Measurements from ENCODE around the gene BCKDHA. TPM values are rescaled to one million over a fixed set of nuclear protein-coding genes. Genes with fewer than 3 reads are reported as not detected.
A peak's percentile ranks its signal among the peaks of the same experiment; 100 is the strongest.
"Not testable (repeated sequence)": the region's sequence is repeated elsewhere in the genome, so short reads cannot be mapped to it uniquely, and the experiment has no call there.

The BCKDHA gene
- total RNA-seq, 4 donors from 2014 or later: 80.8 to 115 (median 84.1) TPM

- intact Hi-C loops (cut with DNase I; ENCODE audit: low total_unique reads) (no loop called here), in situ Hi-C loops (cut with MboI; ENCODE audit: low sequenced_read_pairs in 4 of 4) (no loop called here)
- peaks cover 33 to 48% of the 10 kb centered on the region in 2 donors for H3K4me1 ChIP-seq
- peak overlapping the region in 2 of 4 donors; percentile 35 to 46 for H3K27ac ChIP-seq
- H3K36me3 ChIP-seq: peaks cover 0 to 4% of the 10 kb centered on the region in 2 donors
- DNase-seq (no peak), ATAC-seq (no peak)
- H3K4me3 ChIP-seq: no peak overlapping the region
- no peak for TF ChIP-seq POLR2A (IDR thresholded peaks at IDR 0.05)
- no peak for TF ChIP-seq CTCF (IDR thresholded peaks at IDR 0.05 in 4 of 5, conservative IDR thresholded peaks at IDR 0.05 in 1 of 5)
- no peaks in the 10 kb centered on the region for H3K27me3 ChIP-seq
- no peaks in the 10 kb centered on the region for H3K9me3 ChIP-seq
Observed at GRCh38 chr19:41405776-41406175, 8.2 kb downstream of the BCKDHA start.

- intact Hi-C loops (cut with DNase I; ENCODE audit: low total_unique reads): no loop called here
- Histone ChIP-seq H3K9me3 (no peaks in the 10 kb centered on the region), H3K27ac (peak overlapping the region in 2 of 4 donors; percentile 28 to 35), H3K27me3 (no peaks in the 10 kb centered on the region), H3K4me3 (no peak overlapping the region), H3K36me3 (peaks cover 0 to 10% of the 10 kb centered on the region in 2 donors), H3K4me1 (peaks cover 47 to 62% of the 10 kb centered on the region in 2 donors)
- ATAC-seq: peak in 1 of 2 donors; percentile 7
- in situ Hi-C loops (cut with MboI; ENCODE audit: low sequenced_read_pairs in 4 of 4): no loop called here
- TF ChIP-seq POLR2A (IDR thresholded peaks at IDR 0.05) (no peak), CTCF (IDR thresholded peaks at IDR 0.05 in 4 of 5, conservative IDR thresholded peaks at IDR 0.05 in 1 of 5) (no peak)
- no peak for DNase-seq
Observed at GRCh38 chr19:41407271-41407670, 9.7 kb downstream of the BCKDHA start.

- H3K27me3 ChIP-seq: no peaks in the 10 kb centered on the region
- ATAC-seq (no peak), DNase-seq (no peak)
- in situ Hi-C loops (cut with MboI; ENCODE audit: low sequenced_read_pairs in 4 of 4) (no loop called here), intact Hi-C loops (cut with DNase I; ENCODE audit: low total_unique reads) (no loop called here)
- peaks cover 0 to 10% of the 10 kb centered on the region in 2 donors for H3K36me3 ChIP-seq
- H3K27ac ChIP-seq: peak overlapping the region in 3 of 4 donors; percentile 18 to 81 (median 31)
- H3K4me1 ChIP-seq: peaks cover 45 to 67% of the 10 kb centered on the region in 2 donors
- no peak overlapping the region for H3K4me3 ChIP-seq
- no peaks in the 10 kb centered on the region for H3K9me3 ChIP-seq
- TF ChIP-seq POLR2A (IDR thresholded peaks at IDR 0.05): no peak
- no peak for TF ChIP-seq CTCF (IDR thresholded peaks at IDR 0.05 in 4 of 5, conservative IDR thresholded peaks at IDR 0.05 in 1 of 5)
Observed at GRCh38 chr19:41408256-41408655, 10.6 kb downstream of the BCKDHA start.

GRCh38 chr19:41408846-41409245 is 11.2 kb downstream of the BCKDHA start:
- in situ Hi-C loops (cut with MboI; ENCODE audit: low sequenced_read_pairs in 4 of 4); H3K36me3 ChIP-seq; ATAC-seq; DNase-seq; H3K9me3 ChIP-seq; H3K4me3 ChIP-seq; H3K27me3 ChIP-seq; intact Hi-C loops (cut with DNase I; ENCODE audit: low total_unique reads): not testable (repeated sequence)
- Histone ChIP-seq H3K4me1 (peaks cover 44 to 68% of the 10 kb centered on the region in 2 donors), H3K27ac (peak overlapping the region; percentile 31 to 83 (median 76))

GRCh38 chr19:41409288-41409687 is 11.7 kb downstream of the BCKDHA start:
- no peak for TF ChIP-seq POLR2A (IDR thresholded peaks at IDR 0.05)
- no peak for TF ChIP-seq CTCF (IDR thresholded peaks at IDR 0.05 in 4 of 5, conservative IDR thresholded peaks at IDR 0.05 in 1 of 5)
- intact Hi-C loops (cut with DNase I; ENCODE audit: low total_unique reads) (no loop called here), in situ Hi-C loops (cut with MboI; ENCODE audit: low sequenced_read_pairs in 4 of 4) (no loop called here)
- peak; percentile 67 to 81 for ATAC-seq
- H3K27ac ChIP-seq: peak overlapping the region; percentile 31 to 83 (median 76)
- H3K36me3 ChIP-seq: peaks cover 0 to 11% of the 10 kb centered on the region in 2 donors
- no peak overlapping the region for H3K4me3 ChIP-seq
- H3K4me1 ChIP-seq: peaks cover 45 to 73% of the 10 kb centered on the region in 2 donors
- H3K27me3 ChIP-seq: no peaks in the 10 kb centered on the region
- DNase-seq: peak in 1 of 2 donors; percentile 68
- H3K9me3 ChIP-seq: no peaks in the 10 kb centered on the region

Measured in gastrocnemius medialis (tissue), 4 donors.